ENCODE data around the gene AP1M2. TPM values are rescaled to one million over a fixed set of nuclear protein-coding genes. Genes with fewer than 3 reads are reported as not detected.

AP1M2 gene
- total RNA-seq, 1 experiment from 2014 or later, result 146 TPM

GRCh38 chr19:10621966-10622365 is 34.9 kb upstream of the AP1M2 start:
- Mint-ChIP-seq H3K4me1 (peaks cover 11 to 13% of the 10 kb centered on the region in 2 experiments), H3K9me3 (no peaks in the 10 kb centered on the region), H3K36me3 (ENCODE audit: insufficient read depth in 1 of 3, low read depth in 3 of 3) (peaks cover 0 to 3% (median 0%) of the 10 kb centered on the region in 3 experiments; a peak in 1 of 7 replicates), H3K4me3 (peak overlapping the region in 1 of 2 experiments; percentile 6; a peak in 1 of 5 replicates), H3K27me3 (ENCODE audit: low read depth) (no peaks in the 10 kb centered on the region), H3K27ac (peak overlapping the region; percentile 14 to 58 (median 37); a peak in 3 of 7 replicates)
- Histone ChIP-seq H3K4me2 (ENCODE audit: insufficient read depth, insufficient read length, low read length) (no peak overlapping the region), H3K27ac (ENCODE audit: insufficient read length, low read depth, low read length) (no peak overlapping the region), H4K8ac (replicated peaks; ENCODE audit: insufficient read length, low read depth, low read length) (no peak overlapping the region), H3K18ac (ENCODE audit: insufficient read length, low read depth, low read length) (no peak overlapping the region), H3K56ac (ENCODE audit: insufficient read length, low read depth, low read length) (no peak overlapping the region), H2BK12ac (ENCODE audit: insufficient read length, low read depth, low read length) (no peak overlapping the region), H3T11ph (ENCODE audit: low read length) (no peak overlapping the region), H3K23me2 (ENCODE audit: insufficient read length, low read depth, low read length, poor library complexity, severe bottlenecking) (peaks cover 10% of the 10 kb centered on the region), H2BK15ac (ENCODE audit: low read depth, low read length) (no peak overlapping the region), H3K4me1 (ENCODE audit: insufficient read depth, low read length) (peaks cover 4% of the 10 kb centered on the region; the same call in 1 of the 2 replicates), H2BK5ac (ENCODE audit: insufficient read length, low read length) (no peak overlapping the region), H3K4ac (ENCODE audit: low read depth, low read length) (no peak overlapping the region), H2BK120ac (ENCODE audit: low read depth, low read length, poor library complexity, severe bottlenecking) (no peak overlapping the region), H3K14ac (ENCODE audit: insufficient read depth, low read length) (no peak overlapping the region), H4K91ac (ENCODE audit: insufficient read length, low read depth, low read length) (no peak overlapping the region), H2AFZ (ENCODE audit: low read length) (no peak overlapping the region), H3K9ac (ENCODE audit: extremely low read depth, insufficient read length, low read length) (no peak overlapping the region), H3K79me1 (ENCODE audit: insufficient read depth, low read depth, low read length, poor library complexity, severe bottlenecking) (peaks cover 3% of the 10 kb centered on the region), H4K5ac (ENCODE audit: insufficient read length, low read depth, low read length) (no peak overlapping the region), H3K27me3 (ENCODE audit: insufficient read depth, low read length) (no peaks in the 10 kb centered on the region), H2AK5ac (ENCODE audit: insufficient read length, low read length) (no peak overlapping the region), H3K79me2 (ENCODE audit: insufficient read depth, low read length) (no peaks in the 10 kb centered on the region), H4K20me1 (ENCODE audit: control insufficient read depth, insufficient read depth, insufficient read length) (no peaks in the 10 kb centered on the region), H3K9me3 (ENCODE audit: control insufficient read depth, low read depth, low read length) (no peaks in the 10 kb centered on the region), H3K23ac (ENCODE audit: insufficient read length, low read depth, low read length) (no peak overlapping the region), H2BK20ac (ENCODE audit: low read depth, low read length, poor library complexity, severe bottlenecking) (no peak overlapping the region)
- no peak for DNase-seq
- WGBS (ENCODE audit: extremely low coverage, insufficient read length, low lambda C conversion rate), result no CpG with 5 or more reads among the region's 8 CpGs
- no peak for TF ChIP-seq CTCF (conservative IDR thresholded peaks at IDR 0.05)

Data from H9 (cell line).